Loucy (cell line): ENCODE results near the gene BPIFB4.
"Not testable (repeated sequence)": the region's sequence is repeated elsewhere in the genome, so short reads cannot be mapped to it uniquely, and the experiment has no call there.

ENCODE experiments used
- H2AFZ ChIP-seq: fragments of 200-600 bp; sonication (generic); 2 replicates; pipeline ENCODE4 v1.6.0; 2016; ENCODE audit warnings: antibody characterized with exemption, mild to moderate bottlenecking, low read length, moderate library complexity
- H3F3A ChIP-seq: fragments of 200-600 bp; 2 replicates; pipeline ENCODE4 v1.6.0; 2016; ENCODE audit warnings: antibody characterized with exemption, low read depth, mild to moderate bottlenecking
- H3K27me3 ChIP-seq: fragments of 200-600 bp; sonication (generic); 2 replicates; pipeline ENCODE4 v1.6.1; 2014; ENCODE audit warnings: low read length, mild to moderate bottlenecking; ENCODE audit not compliant: insufficient read depth, poor library complexity, severe bottlenecking
- H3K36me3 ChIP-seq: fragments of 200-600 bp; sonication (generic); 2 replicates; pipeline ENCODE4 v1.6.1; 2016; ENCODE audit warnings: low read length; ENCODE audit not compliant: insufficient read depth
- H3K4me1 ChIP-seq: fragments of 200-600 bp; sonication (generic); 2 replicates; pipeline ENCODE4 v1.5.1; 2014; ENCODE audit warnings: low read length, mild to moderate bottlenecking; ENCODE audit not compliant: insufficient read depth, poor library complexity, severe bottlenecking
- H3K4me2 ChIP-seq: fragments of 200-600 bp; sonication (generic); 2 replicates; pipeline ENCODE4 v1.6.0; 2014; ENCODE audit warnings: antibody characterized with exemption, low read length, low read depth, mild to moderate bottlenecking; ENCODE audit not compliant: poor library complexity, severe bottlenecking
- H3K4me3 ChIP-seq: fragments of 200-600 bp; sonication (generic); 2 replicates; pipeline ENCODE4 v1.5.1; 2014; ENCODE audit warnings: low read length, mild to moderate bottlenecking, mixed read lengths; ENCODE audit not compliant: poor library complexity, severe bottlenecking
- H3K79me2 ChIP-seq: fragments of 200-600 bp; sonication (generic); 2 replicates; pipeline ENCODE4 v1.6.1; 2014; ENCODE audit warnings: low read length; ENCODE audit not compliant: insufficient read depth
- H3K9ac ChIP-seq: fragments of 200-600 bp; sonication (generic); 2 replicates; pipeline ENCODE4 v1.6.0; 2014; ENCODE audit warnings: mild to moderate bottlenecking, low read depth, low read length, moderate library complexity; ENCODE audit not compliant: poor library complexity, severe bottlenecking
- H3K9me2 ChIP-seq: fragments of 200-600 bp; sonication (generic); replicated peaks from 2 replicates; pipeline ENCODE4 v1.6.1; 2016; ENCODE audit warnings: low read depth, low read length, mixed read lengths
- H3K9me3 ChIP-seq: fragments of 200-600 bp; sonication (generic); 2 replicates; pipeline ENCODE4 v1.6.1; 2014; ENCODE audit warnings: mild to moderate bottlenecking, antibody characterized with exemption, low read length, low read depth; ENCODE audit not compliant: insufficient read depth
- H4K20me1 ChIP-seq: fragments of 200-600 bp; sonication (generic); 2 replicates; pipeline ENCODE4 v1.6.0; 2014; ENCODE audit warnings: antibody characterized with exemption, low read length, mild to moderate bottlenecking; ENCODE audit not compliant: insufficient read depth, poor library complexity, severe bottlenecking
- EZH2phosphoT487 ChIP-seq: fragments of 200-600 bp; IDR thresholded peaks from 2 replicates; pipeline ENCODE4 v1.6.1; 2018; ENCODE audit warnings: antibody characterized with exemption, mild to moderate bottlenecking, moderate library complexity, borderline replicate concordance
- TF ChIP-seq, protein P1 (sequence below): fragments of 200-600 bp; sonication (generic); conservative IDR thresholded peaks from 2 replicates; pipeline ENCODE4 v1.5.1; 2014; ENCODE audit warnings: mild to moderate bottlenecking, antibody characterized with exemption, low read length

The BPIFB4 gene

DNA sequence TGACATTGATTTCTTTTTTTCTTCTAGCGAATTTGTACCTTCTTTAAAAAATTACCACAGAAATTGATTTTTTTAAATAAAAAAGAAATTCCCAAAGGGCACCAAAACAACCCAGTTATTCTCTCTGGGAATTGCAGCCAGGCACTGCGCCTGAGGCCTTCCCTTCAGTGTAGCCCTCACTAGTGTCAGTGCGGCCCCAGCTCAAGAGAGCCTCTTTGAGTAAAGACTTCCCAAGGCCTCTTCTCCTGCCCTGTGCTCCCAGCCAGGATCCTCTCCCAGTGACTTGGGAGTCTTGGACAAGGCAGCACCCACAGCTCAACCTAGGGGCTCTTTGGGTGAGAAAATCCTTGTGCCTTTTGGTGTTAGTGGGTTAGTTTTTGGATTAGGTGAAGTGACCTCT is 41.5 kb downstream of the BPIFB4 start:
- H3K9me3 ChIP-seq = no peaks in the 10 kb centered on the region
- TF ChIP-seq, protein P1, sequence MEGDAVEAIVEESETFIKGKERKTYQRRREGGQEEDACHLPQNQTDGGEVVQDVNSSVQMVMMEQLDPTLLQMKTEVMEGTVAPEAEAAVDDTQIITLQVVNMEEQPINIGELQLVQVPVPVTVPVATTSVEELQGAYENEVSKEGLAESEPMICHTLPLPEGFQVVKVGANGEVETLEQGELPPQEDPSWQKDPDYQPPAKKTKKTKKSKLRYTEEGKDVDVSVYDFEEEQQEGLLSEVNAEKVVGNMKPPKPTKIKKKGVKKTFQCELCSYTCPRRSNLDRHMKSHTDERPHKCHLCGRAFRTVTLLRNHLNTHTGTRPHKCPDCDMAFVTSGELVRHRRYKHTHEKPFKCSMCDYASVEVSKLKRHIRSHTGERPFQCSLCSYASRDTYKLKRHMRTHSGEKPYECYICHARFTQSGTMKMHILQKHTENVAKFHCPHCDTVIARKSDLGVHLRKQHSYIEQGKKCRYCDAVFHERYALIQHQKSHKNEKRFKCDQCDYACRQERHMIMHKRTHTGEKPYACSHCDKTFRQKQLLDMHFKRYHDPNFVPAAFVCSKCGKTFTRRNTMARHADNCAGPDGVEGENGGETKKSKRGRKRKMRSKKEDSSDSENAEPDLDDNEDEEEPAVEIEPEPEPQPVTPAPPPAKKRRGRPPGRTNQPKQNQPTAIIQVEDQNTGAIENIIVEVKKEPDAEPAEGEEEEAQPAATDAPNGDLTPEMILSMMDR = no peak
- no peak for TF ChIP-seq EZH2phosphoT487
- H3K9ac ChIP-seq = no peak overlapping the region
- no peaks in the 10 kb centered on the region for H3K4me1 ChIP-seq
- H4K20me1 ChIP-seq = no peaks in the 10 kb centered on the region
- H2AFZ ChIP-seq = no peak overlapping the region
- H3K9me2 ChIP-seq = no peaks in the 10 kb centered on the region
- H3F3A ChIP-seq = no peaks in the 10 kb centered on the region
- H3K4me2 ChIP-seq = no peak overlapping the region
- H3K79me2 ChIP-seq = no peaks in the 10 kb centered on the region
- H3K4me3 ChIP-seq = no peak overlapping the region
- no peaks in the 10 kb centered on the region for H3K36me3 ChIP-seq
- no peaks in the 10 kb centered on the region for H3K27me3 ChIP-seq

DNA sequence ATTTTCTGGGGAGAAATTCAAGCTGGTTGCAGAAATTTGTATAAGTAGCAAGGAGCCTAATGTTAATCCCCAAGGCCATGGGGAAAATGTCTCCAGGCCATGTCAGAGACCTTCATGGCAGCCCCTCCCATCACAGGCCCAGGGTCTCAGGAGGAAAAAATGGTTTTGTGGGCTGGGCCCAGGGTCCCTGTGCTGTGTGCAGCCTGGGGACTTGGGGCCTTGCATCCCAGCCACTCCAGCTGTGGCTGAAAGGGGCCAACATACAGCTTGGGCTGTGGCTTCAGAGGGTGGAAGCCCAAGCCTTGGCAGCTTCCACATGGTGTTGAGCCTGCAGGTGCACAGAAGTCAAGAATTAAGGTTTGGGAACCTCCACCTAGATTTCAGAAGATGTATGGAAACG is 42.9 kb downstream of the BPIFB4 start:
- not testable (repeated sequence) for H3K79me2 ChIP-seq, H3K9ac ChIP-seq, H3K36me3 ChIP-seq, H3K9me2 ChIP-seq, H4K20me1 ChIP-seq, H3K4me3 ChIP-seq, H3K4me1 ChIP-seq, H3K4me2 ChIP-seq, H3K9me3 ChIP-seq, H3F3A ChIP-seq, H3K27me3 ChIP-seq, H2AFZ ChIP-seq

DNA sequence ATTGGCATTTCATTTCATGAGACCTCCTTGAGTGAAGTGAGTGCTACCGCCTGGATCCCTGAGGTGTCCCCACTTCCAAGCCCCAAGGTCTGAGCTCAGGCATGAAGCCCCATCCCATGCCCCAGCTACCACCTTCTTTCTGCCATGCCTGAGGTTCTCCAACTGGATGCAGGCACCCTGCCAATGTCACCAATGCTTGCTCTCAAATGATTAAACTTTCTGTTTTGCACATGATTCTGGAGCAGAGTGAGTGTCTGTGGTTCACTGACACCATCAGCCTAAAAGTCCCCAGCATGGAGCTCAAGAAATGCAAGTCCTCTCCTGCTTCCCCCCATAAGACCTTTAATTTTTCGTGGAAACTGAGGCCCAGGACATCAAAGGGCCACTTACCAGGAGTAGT is 44.8 kb downstream of the BPIFB4 start:
- H3K79me2 ChIP-seq = no peaks in the 10 kb centered on the region
- H3K4me3 ChIP-seq = no peak overlapping the region
- no peak overlapping the region for H2AFZ ChIP-seq
- H3K9me3 ChIP-seq = no peaks in the 10 kb centered on the region
- no peaks in the 10 kb centered on the region for H3K36me3 ChIP-seq
- no peaks in the 10 kb centered on the region for H3K27me3 ChIP-seq
- no peak overlapping the region for H3K4me2 ChIP-seq
- no peaks in the 10 kb centered on the region for H4K20me1 ChIP-seq
- no peak for TF ChIP-seq EZH2phosphoT487
- TF ChIP-seq, protein P1 = no peak
- H3K4me1 ChIP-seq = no peaks in the 10 kb centered on the region
- H3K9me2 ChIP-seq = no peaks in the 10 kb centered on the region
- H3K9ac ChIP-seq = no peak overlapping the region
- no peaks in the 10 kb centered on the region for H3F3A ChIP-seq

DNA sequence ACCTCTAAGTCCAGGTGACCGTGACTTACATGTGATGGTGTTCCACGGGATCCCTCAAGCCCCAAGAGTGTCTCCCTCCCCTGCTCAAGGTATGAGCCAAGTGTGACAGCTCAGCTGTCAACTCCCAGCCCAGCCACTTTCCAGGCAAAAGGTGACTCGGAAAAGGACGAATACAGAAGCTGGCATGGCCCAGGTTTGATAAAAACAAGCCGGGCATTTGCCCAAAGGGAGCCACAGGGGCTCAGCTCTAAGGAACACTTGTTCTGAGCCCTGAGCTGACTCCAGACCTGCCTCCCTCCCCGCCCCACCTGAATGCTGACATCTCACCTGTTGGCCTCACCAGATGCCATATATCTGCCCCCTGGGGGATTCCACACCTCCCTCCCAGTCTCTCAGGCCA is 45.6 kb downstream of the BPIFB4 start:
- no peaks in the 10 kb centered on the region for H3K9me3 ChIP-seq
- TF ChIP-seq, protein P1 = no peak
- no peak for TF ChIP-seq EZH2phosphoT487
- no peaks in the 10 kb centered on the region for H3K27me3 ChIP-seq
- H3F3A ChIP-seq = no peaks in the 10 kb centered on the region
- H3K4me2 ChIP-seq = no peak overlapping the region
- no peaks in the 10 kb centered on the region for H3K79me2 ChIP-seq
- no peak overlapping the region for H3K9ac ChIP-seq
- H3K36me3 ChIP-seq = no peaks in the 10 kb centered on the region
- no peaks in the 10 kb centered on the region for H3K9me2 ChIP-seq
- no peak overlapping the region for H3K4me3 ChIP-seq
- no peaks in the 10 kb centered on the region for H4K20me1 ChIP-seq
- H3K4me1 ChIP-seq = no peaks in the 10 kb centered on the region
- H2AFZ ChIP-seq = no peak overlapping the region
